Mammary microvascular endothelial cell (primary cell): ENCODE measurements around the gene ZBTB12. TPM values are rescaled to one million over a fixed set of nuclear protein-coding genes. Genes with fewer than 3 reads are reported as not detected.

ENCODE experiments used
- total RNA-seq: library from RNA; depleted of rRNA; stranded (reverse); fragments of >200 nt; gene quantifications from 2 replicates; pipeline ENCODE4 v1.2.3, GENCODE V29; 2015

The ZBTB12 gene, protein sequence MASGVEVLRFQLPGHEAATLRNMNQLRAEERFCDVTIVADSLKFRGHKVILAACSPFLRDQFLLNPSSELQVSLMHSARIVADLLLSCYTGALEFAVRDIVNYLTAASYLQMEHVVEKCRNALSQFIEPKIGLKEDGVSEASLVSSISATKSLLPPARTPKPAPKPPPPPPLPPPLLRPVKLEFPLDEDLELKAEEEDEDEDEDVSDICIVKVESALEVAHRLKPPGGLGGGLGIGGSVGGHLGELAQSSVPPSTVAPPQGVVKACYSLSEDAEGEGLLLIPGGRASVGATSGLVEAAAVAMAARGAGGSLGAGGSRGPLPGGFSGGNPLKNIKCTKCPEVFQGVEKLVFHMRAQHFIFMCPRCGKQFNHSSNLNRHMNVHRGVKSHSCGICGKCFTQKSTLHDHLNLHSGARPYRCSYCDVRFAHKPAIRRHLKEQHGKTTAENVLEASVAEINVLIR
- 0.53 and 0.54 TPM in 2 replicates for total RNA-seq

DNA sequence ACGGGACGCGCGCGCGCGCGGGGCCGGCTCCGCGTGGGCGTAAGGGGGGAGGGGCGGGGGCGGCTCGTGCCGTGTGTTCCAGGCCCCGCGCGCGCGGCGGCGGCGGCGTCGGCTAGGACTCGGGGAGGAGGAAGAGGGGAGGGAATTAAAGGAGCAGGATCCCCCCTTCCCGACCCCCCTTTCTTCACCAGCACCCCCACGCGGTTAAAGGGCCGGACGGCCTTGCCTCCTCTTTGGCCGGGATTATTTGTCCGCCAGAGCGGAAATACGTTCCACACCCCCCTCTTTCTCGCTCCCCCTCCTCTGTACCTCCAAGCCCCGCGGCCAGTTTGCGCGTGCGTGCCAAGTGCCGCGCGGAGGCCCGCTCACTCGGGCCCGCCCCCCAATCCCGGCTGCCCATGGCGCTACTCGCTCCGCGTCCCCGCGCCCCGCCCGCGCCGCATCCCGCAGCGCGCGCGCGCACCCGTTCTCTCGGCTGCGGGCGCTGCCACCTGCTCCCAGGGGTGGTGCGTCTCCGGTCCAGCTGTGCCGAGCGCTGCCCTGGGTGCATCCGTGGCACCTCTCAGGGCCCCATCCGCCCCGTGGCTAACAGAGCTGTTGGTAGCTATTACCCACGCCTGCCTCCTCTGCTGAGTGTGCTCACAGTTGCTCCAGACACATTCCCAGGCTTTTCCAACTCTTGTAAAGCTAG lies at the start of gene ZBTB12:
Gene ZBTB12 (minus strand): TSS at position 134 of the 691 bp plus-strand sequence. CDS start 781 bp downstream, outside the sequence.

DNA sequence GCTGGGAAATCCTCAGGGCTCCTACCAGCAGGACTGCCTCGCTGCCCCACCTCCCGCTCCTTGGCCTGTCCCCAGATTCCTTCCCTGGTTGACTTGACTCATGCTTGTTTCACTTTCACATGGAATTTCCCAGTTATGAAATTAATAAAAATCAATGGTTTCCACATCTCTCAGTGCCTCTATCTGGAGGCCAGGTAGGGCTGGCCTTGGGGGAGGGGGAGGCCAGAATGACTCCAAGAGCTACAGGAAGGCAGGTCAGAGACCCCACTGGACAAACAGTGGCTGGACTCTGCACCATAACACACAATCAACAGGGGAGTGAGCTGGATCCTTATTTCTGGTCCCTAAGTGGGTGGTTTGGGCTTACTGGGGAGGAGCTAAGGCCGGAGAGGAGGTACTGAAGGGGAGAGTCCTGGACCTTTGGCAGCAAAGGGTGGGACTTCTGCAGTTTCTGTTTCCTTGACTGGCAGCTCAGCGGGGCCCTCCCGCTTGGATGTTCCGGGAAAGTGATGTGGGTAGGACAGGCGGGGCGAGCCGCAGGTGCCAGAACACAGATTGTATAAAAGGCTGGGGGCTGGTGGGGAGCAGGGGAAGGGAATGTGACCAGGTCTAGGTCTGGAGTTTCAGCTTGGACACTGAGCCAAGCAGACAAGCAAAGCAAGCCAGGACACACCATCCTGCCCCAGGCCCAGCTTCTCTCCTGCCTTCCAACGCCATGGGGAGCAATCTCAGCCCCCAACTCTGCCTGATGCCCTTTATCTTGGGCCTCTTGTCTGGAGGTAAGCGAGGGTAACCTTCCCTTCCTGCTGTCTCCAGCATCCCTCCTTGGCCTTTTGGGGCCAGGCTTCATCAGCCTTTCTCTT lies 43.9 kb upstream of the ZBTB12 start, which contains the start of gene CFB:
Gene CFB (plus strand): TSS at position 589 of the 863 bp plus-strand sequence. CDS start 127 bp downstream, at position 716.

DNA sequence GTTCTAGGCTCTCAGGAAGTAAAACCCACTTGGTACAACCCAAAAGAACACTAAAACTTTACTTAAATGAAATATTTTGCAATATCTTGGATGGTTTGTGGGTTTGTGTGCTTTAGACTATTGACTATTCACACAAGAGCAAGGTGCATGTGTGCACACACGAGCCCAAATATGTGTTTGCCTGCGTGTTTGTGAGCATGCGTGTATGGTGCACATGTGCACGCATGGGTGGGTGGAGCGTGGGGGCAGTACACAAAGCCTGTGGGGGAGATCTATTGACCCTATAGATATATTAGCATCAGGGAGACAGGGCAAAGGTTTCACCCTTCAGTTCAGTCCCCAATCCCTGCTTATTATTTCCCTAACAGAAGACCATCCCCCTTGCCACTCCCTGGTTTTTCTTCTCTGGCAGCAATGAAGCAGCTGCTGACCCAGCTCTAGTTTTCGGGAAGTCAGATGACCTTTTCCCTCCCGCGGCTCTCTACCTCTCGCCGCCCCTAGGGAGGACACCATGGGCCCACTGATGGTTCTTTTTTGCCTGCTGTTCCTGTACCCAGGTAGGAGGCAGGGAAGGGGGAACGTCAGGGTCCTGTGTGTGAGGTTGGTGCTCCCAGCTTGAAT lies 25.5 kb upstream of the ZBTB12 start, which contains the start of gene C2:
Gene C2 (plus strand): TSS at position 476 of the 621 bp plus-strand sequence. CDS start 36 bp downstream, at position 512.

DNA sequence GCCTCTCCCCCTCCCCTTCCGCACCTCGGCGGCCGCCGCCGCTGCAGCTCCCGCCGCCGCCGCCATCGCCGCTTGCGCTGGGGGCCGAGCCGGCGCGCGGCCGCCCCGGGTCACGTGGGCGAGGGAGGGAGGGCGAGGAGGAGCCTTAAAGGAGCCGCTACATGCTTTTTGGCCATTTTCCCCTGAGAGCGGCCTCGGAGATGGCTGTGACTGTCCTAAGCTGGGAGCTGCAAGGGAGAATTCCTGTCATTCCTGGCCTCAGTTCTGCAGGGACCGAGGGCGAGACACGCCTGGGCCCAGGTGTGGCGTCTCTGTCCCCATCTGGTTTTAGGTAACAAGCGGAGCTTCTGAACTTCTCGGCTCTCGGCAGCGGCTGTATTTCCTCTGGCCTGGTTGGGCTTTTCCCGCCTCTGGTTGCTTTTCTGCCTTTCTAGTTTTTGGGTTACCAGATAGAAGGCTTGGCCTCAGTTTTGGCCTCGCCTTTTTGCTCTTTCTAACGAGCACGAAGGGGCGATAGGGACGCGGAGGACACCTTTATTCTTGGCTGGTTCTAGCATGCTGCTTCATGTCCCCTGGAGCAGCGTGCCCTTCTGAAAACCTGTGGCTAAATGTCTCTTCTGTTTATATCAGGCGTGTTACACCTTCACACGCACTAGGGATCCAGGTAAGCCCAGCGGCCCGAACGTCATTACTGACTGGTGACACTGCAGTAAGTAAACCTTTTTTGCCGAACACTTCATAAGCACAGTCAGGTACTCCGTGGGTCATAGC lies 4.1 kb downstream of the ZBTB12 start, which contains the start of gene EHMT2:
Gene EHMT2 (minus strand): TSS at position 87 of the 771 bp plus-strand sequence. CDS start 21 bp downstream, at position 66.

DNA sequence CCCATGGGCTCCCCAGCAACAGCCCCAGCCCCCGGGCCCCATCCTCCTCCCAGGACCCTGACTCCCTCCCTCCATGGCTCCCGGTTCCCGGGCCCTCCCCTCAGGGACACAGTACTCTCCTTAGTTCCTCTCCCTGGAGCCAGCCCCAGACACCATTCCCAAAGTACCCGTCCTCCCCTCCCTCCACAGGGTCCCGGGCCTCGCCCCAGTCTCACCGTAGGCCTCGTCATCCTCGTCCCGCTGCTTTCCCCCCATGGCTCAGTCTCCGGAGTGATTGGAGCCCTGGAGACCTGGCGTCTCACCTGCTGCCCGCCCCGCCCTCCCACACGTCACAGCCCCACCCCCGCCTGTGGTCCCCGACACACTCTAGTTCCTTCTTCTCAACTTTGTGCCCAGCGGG lies 23.2 kb downstream of the ZBTB12 start, which contains the start of gene SLC44A4:
Gene SLC44A4 (minus strand): TSS at position 272 of the 400 bp plus-strand sequence. CDS start 17 bp downstream, at position 255.

DNA sequence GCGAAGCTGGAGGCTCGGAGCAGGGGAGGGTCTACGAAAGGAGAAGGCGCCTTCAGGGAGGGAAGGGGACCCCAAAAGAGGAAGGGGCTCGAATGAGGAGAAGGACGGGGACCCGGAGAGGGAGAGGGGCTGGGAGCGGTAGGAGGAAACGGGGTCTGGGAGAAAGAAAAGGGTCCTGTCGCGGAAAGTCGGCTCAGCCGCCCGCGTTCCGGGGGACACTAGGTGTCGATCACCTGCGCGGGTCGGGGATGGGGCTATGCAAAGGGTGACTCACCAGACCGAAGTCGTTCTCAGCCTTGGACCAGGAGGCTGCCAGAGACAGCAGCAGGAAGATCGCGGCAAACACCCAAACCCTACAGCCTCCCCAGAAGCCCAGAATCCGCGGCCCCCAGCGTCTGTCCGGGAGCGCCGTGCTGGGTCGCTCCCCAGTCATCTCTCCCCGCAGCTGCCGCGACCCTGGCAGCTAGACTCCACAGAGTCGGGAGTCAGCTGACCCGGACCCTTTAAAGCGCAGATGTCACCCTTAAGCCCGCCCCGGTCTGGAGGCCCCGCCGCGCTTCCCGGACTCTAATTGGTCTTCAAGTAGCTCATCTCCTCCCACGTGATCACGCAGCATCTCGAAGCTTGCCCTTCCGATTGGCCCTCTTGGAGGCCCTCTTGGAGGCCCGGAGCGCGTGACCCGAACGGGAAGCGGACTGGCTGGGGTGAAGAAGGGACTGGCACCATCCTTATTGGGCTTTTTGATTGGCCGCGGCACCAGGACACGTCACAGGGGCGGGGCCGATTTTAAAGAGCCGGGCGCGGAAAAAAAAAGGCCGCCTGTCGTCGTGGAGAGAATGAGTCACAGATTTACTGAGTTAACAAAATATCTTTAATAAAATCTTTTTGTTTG lies 39.3 kb downstream of the ZBTB12 start, which contains the start of gene NEU1:
Gene NEU1 (minus strand): TSS at position 478 of the 892 bp plus-strand sequence. CDS start 45 bp downstream, at position 433.

Other genes starting within 250 kb of the ZBTB12 start
- gene BAG6, start 249.4 kb downstream of the ZBTB12 start, total RNA-seq: 273 and 296 TPM in 2 replicates
- 1.2 and 1.4 TPM in 2 replicates for gene APOM, start 246.2 kb downstream of the ZBTB12 start, total RNA-seq
- 14.2 and 15.2 TPM in 2 replicates for gene C6orf47, start 241.3 kb downstream of the ZBTB12 start, total RNA-seq
- 11.7 and 17.9 TPM in 2 replicates for gene GPANK1, start 237.1 kb downstream of the ZBTB12 start, total RNA-seq
- gene CSNK2B, start 236.0 kb downstream of the ZBTB12 start, total RNA-seq: 279 and 308 TPM in 2 replicates
- gene LY6G5B, start 232.1 kb downstream of the ZBTB12 start, total RNA-seq: 0.93 and 3.1 TPM in 2 replicates
- 2.5 and 3.3 TPM in 2 replicates for gene LY6G5C, start 221.0 kb downstream of the ZBTB12 start, total RNA-seq
- 36.2 and 38.2 TPM in 2 replicates for gene ABHD16A, start 198.8 kb downstream of the ZBTB12 start, total RNA-seq
- not detected in 2 replicates for gene LY6G6F, start 195.2 kb downstream of the ZBTB12 start, total RNA-seq
- not detected in 2 replicates for gene LY6G6D, start 186.7 kb downstream of the ZBTB12 start, total RNA-seq
- not detected in 2 replicates for gene LY6G6C, start 180.3 kb downstream of the ZBTB12 start, total RNA-seq
- gene MPIG6B, start 178.7 kb downstream of the ZBTB12 start, total RNA-seq: not detected in 2 replicates
- gene DDAH2, start 172.8 kb downstream of the ZBTB12 start, total RNA-seq: 90.3 and 106 TPM in 2 replicates
- gene CLIC1, start 165.6 kb downstream of the ZBTB12 start, total RNA-seq: 1,055 and 1,092 TPM in 2 replicates
- gene MSH5, start 162.1 kb downstream of the ZBTB12 start, total RNA-seq: 8.3 and 14.5 TPM in 2 replicates
- gene SAPCD1, start 139.4 kb downstream of the ZBTB12 start, total RNA-seq: 0.67 and 1.7 TPM in 2 replicates
- 0.49 and 1.6 TPM in 2 replicates for gene VWA7, start 124.8 kb downstream of the ZBTB12 start, total RNA-seq
- 102 and 107 TPM in 2 replicates for gene VARS1, start 106.3 kb downstream of the ZBTB12 start, total RNA-seq
- 117 and 140 TPM in 2 replicates for gene LSM2, start 95.1 kb downstream of the ZBTB12 start, total RNA-seq
- gene HSPA1L, start 86.8 kb downstream of the ZBTB12 start, total RNA-seq: 0.33 and 0.39 TPM in 2 replicates
- gene HSPA1A, start 86.5 kb downstream of the ZBTB12 start, total RNA-seq: 158 and 167 TPM in 2 replicates
- gene HSPA1B, start 74.3 kb downstream of the ZBTB12 start, total RNA-seq: 110 and 126 TPM in 2 replicates
- gene NEU1, start 39.3 kb downstream of the ZBTB12 start, total RNA-seq: 96.4 and 102 TPM in 2 replicates
- 0.30 and 0.33 TPM in 2 replicates for gene SLC44A4, start 23.1 kb downstream of the ZBTB12 start, total RNA-seq
- 35.4 and 39.2 TPM in 2 replicates for gene EHMT2, start 4.4 kb downstream of the ZBTB12 start, total RNA-seq
- not detected in 2 replicates for gene C2, start 25.6 kb upstream of the ZBTB12 start, total RNA-seq
- gene CFB, start 44.0 kb upstream of the ZBTB12 start, total RNA-seq: 3.9 and 7.0 TPM in 2 replicates
- 99.5 and 101 TPM in 2 replicates for gene NELFE, start 56.9 kb upstream of the ZBTB12 start, total RNA-seq
- 38.9 and 44.7 TPM in 2 replicates for gene SKIC2, start 57.1 kb upstream of the ZBTB12 start, total RNA-seq
- gene DXO, start 70.1 kb upstream of the ZBTB12 start, total RNA-seq: 18.7 and 22.7 TPM in 2 replicates
- gene C4A, start 80.0 kb upstream of the ZBTB12 start, total RNA-seq: 0.53 and 1.3 TPM in 2 replicates
- 0.33 and 1.6 TPM in 2 replicates for gene C4B, start 112.7 kb upstream of the ZBTB12 start, total RNA-seq
- not detected in 2 replicates for gene CYP21A2, start 136.3 kb upstream of the ZBTB12 start, total RNA-seq
- gene TNXB, start 207.3 kb upstream of the ZBTB12 start, total RNA-seq: 2.5 and 3.3 TPM in 2 replicates
- 21.3 and 27.2 TPM in 2 replicates for gene ATF6B, start 226.2 kb upstream of the ZBTB12 start, total RNA-seq
- 3.3 and 5.1 TPM in 2 replicates for gene FKBPL, start 228.2 kb upstream of the ZBTB12 start, total RNA-seq
- not detected in 2 replicates for gene PRRT1, start 249.9 kb upstream of the ZBTB12 start, total RNA-seq